GM19395 (cell line): ENCODE results near the gene RND1.
A peak's percentile ranks its signal among the peaks of the same experiment; 100 is the strongest.
"Not testable (repeated sequence)": the region's sequence is repeated elsewhere in the genome, so short reads cannot be mapped to it uniquely, and the experiment has no call there.

Source experiments
- ATAC-seq: cut with Tn5 transposase; IDR thresholded peaks from one replicate; pipeline ENCODE4 v1.9.1; 2021; ENCODE audit warnings: mild to moderate bottlenecking, moderate library complexity; ENCODE audit not compliant: unreplicated experiment

The RND1 gene

GRCh38 chr12:48865281-48866051 is at the start of gene RND1:
RND1 (minus strand) TSS chr12:48865870; CDS start chr12:48865767, 103 bp downstream.
- peak; percentile 95 for ATAC-seq

- no peak for ATAC-seq
These were observed 44.5 kb upstream of the RND1 start for GRCh38 chr12:48910196-48910595.

GRCh38 chr12:48909698-48910097 is 44.0 kb upstream of the RND1 start:
- ATAC-seq: not testable (repeated sequence)

GRCh38 chr12:48907245-48907644 is 41.6 kb upstream of the RND1 start:
- no peak for ATAC-seq

DNA sequence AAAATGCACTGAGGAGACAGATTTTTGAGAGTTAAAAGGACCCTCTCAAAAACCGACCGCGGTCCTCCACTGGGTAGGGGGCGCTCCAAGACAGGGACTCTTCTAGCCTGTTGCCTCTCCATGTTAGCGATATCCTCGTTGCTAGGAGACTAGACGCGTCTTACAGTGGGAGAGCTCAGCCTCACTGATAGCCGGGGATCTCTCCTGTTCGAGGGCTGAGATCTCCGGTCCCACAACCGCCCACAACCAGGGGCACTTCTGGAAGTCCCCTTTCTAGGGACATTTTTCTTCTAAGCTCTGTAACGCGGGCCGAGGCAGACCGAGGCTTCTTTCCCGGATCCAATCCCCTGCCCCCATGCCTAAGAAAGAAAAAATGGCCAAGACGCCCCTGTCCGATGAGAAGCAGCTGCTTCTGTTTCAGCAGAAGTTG is 38.3 kb upstream of the RND1 start:
- peak; percentile 66 for ATAC-seq

DNA sequence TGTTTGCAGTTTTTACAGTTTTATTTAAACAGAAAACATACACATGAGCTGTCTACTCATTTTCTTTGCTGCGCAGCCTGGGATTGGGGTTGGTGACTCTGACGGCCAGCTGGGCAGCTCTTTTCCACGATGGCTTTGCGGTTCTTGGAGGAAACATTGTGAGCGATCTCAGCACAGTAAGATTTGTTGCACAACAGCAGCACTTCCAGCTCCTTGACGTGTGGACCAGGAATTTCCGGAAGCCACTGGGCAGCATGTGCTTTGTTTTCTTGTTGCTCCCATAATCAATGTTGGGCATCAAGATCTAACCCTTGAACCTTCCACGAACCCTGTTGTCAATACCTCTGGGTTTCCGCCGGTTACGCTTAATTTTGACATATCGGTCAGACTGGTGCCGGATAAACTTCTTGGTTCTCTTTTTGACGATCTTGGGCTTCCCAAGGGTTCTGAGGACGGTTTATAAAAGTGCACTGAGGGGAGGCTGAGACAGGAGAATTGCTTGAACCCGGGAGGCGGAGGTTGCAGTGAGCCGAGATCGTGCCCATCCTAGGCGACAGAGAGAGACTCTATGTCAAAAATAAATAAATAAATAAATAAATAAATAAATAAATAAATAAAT is 37.8 kb upstream of the RND1 start:
- no peak for ATAC-seq

DNA sequence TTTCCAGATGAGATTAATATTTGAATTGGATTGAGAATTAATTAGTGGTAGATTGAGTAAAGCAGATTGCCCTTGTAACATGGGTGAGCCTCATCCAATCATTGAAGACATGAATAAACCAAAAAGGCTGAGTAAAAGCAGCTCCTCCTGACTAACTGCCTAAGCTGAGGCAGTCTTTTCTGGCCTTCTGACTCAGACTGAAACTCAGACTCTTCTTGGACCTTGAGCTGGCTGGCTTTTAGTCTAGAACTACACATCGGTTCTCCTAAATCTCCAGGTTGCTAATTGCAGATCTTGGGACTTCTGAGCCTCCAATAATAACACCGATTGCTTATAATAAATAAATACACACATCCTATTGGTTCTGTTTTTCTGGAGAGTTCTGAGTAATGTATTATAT is 35.6 kb upstream of the RND1 start:
- ATAC-seq: no peak

DNA sequence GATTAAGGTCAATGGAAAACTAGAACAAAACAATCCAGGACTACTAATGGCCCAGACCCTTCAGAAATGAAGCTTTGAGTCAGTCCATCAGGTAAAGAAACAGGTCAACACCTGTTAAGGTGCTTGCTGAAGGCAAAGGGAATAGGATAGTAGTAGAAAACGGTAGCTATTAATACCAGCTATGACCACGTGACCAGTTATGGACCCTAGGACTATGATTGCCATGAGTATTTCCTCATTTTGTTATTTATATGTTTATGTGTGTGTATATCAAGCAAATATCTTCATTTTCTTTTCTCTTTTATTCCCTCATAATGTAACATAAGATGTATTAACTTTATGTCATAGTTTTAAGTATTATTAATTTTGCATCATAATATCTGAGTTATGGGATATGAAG is 34.0 kb upstream of the RND1 start:
- ATAC-seq: no peak

DNA sequence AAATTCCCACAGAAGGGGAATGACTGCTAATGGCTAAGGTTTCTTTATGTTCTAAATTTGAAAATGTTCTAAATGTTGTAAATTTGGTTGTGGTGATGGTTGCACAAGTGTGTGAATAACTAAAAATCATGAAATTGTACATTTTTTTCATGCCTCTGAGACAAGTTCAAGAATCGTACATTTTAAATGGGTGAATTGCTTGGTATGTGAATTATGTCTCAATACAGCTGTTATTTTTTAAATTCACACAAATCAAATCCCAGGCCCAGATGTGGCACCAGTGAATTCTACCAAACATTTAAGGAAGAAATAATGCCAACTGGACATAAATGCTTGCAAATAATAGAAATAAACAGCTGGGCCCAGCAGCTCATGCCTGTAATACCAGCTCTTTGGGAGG is 28.6 kb upstream of the RND1 start:
- no peak for ATAC-seq

DNA sequence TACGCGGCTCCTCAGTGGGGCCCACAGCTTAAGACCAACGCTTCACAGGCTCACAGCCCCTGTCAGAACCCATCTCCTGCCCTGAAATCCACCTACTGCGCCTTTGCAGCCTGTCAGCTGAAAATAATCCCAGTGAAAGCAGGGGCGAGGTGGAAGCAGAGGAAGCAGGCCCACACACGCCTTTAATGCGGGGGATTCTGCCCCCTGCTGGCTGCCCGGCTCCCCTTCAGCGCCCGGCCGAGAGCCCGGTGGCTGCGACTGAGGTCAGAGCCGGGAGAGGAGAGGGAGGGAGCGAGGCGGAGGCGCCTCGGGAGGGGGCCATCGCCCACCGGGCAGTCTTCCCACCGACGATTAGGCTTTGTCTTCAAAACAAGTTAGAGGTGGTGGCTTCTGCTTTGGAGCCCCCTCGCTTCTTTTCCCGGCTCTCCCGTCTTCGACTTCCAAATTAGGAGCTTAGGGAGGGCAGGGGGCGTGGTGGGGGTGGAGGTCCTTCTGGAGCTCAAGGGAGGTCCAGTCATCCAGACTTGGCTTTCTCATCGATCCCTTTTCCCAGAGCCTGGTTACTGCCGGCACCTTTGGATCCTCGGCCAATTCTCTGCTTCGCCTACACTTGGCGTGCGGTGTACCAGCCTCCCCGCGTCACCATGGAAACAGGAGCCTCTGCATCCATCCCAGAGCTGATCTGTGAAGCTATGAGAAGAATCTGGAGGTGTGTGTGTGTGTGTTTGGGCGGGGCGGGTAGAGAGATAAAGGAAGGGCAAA is 25.2 kb upstream of the RND1 start:
- no peak for ATAC-seq

GRCh38 chr12:48889679-48890078 is 24.0 kb upstream of the RND1 start:
- ATAC-seq: no peak

DNA sequence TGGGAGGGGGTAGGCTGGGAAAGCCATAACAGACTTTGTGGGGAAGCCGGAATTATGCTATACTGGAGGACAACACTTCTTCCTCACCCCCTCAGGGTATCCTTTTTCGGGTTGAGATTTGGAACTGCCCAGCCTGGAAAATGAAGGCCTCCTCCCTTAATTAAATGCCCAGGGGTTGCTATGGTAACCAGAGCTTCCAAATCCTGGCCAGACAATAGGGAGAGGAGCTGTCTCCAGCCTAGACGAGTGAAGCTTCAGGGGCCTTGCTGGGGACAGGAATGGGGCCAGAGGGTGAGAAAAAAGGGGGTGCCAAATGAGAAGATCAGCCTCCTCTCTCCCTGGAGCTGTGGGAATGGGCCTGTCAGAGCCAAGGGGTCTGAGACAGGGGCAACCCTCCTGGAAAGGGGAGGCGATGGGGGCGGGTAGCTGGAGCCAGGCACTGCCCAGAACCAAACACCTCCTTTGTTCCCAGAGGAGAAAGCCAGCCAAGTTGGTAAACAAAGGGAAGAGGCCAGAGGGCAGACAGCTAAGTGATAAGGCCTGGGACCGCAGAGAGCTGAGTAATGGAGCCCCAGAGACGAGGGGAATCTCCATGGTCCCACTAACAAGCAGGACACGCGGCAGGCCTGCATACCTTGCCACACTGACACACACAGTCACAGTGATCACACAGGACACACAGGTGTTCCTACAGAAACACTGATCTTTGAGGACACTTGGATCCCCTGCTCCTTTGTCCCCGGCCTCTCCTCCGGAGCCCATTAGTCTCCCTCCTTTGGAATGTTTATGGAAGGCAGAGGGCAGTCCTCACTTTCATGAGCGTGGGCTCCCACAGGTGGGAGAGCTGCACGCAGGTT is 17.9 kb upstream of the RND1 start:
- no peak for ATAC-seq

GRCh38 chr12:48882972-48883304 is 17.3 kb upstream of the RND1 start:
- ATAC-seq: no peak

DNA sequence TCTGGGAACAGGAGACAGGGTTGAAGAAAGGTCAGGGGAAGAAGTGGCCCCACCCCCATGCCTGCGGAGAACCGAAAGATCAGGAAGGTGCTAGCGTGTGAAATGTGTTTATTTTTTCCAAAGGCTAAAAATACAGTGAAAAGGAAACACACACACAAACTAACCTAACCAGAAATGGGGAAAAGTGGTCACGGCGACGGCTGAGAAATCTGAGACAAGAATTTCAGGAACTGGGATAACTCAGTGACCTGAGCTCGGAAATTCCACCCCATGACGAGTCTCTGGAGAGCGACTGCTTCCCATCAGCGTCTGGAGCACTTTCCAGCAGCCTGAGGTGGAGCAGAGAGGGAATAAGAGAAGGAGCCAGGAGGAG is 16.6 kb upstream of the RND1 start:
- no peak for ATAC-seq

DNA sequence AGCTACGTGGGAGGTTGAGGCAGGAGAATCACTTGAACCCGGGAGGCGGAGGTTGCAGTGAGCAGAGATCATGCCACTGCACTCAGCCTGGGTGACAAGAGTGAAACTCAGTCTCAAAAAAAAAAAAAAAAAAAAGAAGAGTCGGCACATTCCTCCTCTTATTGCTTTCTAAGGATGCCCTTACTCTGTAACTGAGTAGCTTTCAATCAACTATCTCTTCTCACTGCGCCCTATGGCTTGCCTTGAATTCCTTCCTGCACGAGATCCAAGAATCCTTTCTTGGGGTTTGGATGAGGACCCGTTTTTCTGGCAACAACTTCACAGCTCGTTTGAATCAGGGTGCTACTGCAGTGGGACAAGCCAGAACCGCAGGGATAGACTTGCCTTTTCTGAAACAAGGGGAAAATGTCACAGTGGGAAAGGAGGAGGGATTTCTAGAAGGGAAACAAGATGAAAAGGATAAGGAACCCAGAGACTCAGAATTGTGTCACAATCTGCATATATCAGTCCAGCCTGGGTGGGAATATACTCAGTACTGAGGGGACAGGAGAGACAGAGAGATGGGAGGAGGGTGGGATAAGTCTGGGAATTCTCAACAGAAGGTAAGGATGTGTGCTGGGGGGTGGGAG is 16.1 kb upstream of the RND1 start:
- no peak for ATAC-seq

GRCh38 chr12:48880647-48881046 is 15.0 kb upstream of the RND1 start:
- no peak for ATAC-seq

- no peak for ATAC-seq
These were observed 12.9 kb upstream of the RND1 start for GRCh38 chr12:48878548-48878947.

- ATAC-seq: no peak
These were observed 10.4 kb upstream of the RND1 start for GRCh38 chr12:48875944-48876515.

GRCh38 chr12:48873534-48873933 is 7.9 kb upstream of the RND1 start:
- not testable (repeated sequence) for ATAC-seq

- ATAC-seq: no peak
These were observed 7.4 kb upstream of the RND1 start for GRCh38 chr12:48873096-48873495.
